ENCODE data around the gene BRWD1.

Gene BRWD1

GRCh38 chr21:39326607-39327307 is 13.3 kb upstream of the BRWD1 start:
- DNase-seq: no peak

GRCh38 chr21:39325458-39325857 is 12.0 kb upstream of the BRWD1 start:
- DNase-seq: no peak

DNA sequence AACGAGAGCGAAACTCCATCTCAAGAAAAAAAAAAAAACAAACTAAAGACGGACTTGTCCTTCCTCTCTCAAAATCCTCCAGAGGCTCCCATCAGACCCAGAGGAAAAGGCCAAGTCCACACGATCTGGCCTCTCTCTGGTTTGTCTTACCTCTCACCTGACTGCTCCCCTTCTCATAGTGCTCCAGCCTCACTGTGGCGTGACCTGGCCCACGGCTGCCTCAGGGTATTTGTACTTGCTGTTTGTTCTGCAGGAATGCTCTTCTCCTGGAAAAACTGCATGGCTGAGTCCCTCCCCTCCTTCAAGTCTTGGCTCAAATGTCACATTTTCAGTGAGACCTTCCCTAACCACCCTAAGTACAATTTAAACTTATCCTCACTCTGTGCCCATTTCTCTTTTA is 8.0 kb upstream of the BRWD1 start:
- DNase-seq: no peak

GRCh38 chr21:39319814-39320332 is 6.4 kb upstream of the BRWD1 start:
- DNase-seq: no peak

DNA sequence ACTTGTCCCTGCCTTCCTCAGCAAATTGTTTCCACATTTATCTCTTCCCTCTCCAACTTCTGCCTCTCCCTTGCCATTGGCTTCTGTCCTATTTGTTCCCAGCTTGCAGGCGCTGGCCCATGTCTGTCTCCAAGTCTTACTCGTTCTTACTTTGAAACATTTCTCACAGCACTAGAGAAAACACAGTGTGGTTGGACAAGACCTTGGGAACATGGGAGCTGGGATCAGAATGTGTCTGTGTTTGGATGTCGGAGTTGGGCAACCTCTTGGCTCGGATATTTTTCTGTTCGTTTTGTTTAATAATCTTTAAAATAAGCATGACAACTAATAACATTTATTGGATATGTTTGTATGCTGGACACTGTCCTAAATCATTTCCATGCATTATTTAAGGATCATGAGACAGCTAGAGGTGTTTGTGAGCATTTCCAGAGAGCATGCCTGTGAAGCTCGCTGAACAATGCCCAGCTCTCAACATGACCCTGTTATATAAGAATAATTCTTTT is 5.9 kb upstream of the BRWD1 start:
- no peak for DNase-seq

DNA sequence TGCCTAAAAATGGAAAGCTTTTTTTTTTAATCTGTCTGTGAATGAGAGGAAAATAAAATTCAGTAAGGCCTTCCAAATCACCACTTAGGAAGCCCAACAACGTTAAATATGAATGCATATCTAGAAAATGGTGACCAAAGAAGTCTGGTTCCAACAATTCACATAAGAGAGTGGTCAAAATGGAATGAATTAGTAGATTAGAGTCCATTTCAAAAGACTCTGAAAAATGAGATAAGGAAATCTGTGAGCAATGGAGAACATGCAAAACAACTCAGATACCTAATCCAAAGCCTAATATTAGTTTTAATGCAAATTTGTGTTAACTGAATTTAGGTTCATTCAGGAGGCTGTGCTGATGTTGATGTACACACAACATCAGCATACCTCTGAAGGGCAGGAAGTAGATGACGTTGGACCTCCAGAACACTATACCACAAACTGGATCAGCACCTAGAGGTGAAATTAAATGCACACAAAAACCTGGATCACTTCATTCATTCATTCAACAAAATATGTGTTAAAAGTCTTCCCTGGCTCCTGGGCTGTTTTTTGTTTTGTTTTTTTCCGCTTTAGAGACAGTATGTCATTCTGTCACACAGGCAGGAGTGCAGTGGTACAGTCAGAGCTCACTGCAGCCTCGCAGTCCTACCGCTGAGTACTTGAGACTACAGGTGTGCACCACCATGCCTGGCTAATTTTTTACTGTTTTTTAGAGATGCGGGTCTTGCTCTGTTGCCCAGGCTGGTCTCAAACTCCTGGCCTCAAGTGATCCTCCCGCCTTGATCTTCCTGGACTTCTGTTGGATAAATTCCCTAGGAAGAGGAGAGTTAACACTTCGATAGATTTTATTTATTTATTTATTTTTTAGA is 4.9 kb upstream of the BRWD1 start:
- no peak for DNase-seq

- no peak for DNase-seq
Observed at GRCh38 chr21:39317134-39318090, 4.0 kb upstream of the BRWD1 start.

- DNase-seq: no peak
Observed at GRCh38 chr21:39316729-39317128, 3.3 kb upstream of the BRWD1 start.

DNA sequence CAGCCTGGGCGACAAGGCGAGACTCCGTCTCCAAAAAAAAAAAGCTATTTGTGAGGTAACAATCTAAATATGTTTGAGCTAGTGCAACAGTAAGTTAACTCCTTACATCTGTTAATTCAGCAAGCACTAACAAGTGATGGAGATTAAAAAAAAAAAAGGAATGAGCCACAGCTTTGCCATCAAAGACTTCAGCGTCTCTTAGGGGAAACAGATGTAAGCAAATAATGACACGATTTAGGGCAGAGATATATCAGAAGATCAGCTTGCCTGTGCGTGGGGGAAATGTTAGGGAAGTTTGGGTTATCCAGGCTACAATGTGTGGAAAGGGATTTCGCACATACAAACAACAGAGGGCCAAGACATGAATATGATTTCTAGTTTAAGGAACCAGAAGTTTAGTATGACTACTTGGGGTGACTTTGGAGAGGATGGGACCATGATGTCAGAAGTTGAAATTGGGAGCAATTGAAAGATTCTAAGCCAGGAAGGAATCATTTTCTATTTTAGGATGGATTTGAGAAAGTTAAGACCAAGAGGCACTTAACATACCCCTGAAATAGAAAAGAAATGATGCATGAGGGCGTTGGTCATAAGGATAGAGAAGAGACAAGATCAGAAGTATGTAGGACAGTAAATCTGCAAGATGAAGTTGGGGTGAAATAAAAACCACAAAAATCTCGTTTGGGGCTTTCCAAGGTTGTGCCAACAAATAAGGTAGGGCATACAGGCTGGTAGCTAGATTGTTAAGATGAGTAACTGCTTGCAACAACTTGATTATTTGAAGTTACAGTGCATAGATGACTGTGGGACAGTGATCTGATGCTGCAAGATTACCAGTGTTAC is 2.4 kb upstream of the BRWD1 start:
- no peak for DNase-seq

DNA sequence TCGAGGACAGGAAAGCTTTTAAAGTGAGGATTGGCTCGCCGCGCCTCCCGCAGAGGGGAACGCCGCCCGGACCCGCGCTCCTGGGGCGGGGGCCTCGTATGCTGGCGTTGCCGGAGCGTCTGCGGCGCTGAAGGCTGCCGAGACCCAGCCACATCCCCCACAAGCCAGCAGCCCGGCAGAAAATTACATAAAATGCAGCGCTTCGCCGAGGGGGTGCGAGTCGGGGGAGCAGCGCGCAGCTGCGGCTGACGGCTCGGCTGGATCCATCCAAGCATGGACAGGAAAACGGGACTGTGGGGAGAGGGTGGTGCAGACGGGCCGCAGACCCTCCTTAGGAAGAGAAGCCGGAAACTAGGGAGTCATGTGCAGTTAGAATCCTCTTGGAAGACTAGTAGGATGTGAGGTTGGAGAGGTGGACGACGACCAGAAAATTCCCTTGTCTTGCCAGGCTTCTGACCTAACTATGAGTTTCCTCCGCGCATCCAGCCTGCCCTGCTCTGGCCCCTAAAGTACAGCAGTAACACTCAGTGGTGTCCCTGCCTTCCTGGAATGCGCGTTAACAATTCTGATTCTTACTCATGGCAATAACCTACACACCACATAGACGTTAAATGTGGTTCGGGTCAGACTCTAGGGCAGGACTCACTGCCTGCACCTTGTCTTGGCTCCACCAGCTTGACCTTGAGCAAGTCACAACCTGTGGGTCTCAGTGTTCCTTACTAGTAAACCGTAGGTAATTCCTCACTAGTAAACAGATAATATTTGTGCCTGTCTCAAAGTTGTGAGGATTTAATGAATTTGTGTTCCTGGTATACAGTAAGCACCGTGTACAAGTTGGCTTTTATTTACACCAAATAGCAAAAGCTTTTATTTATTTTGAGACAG is 953 bp upstream of the BRWD1 start:
- DNase-seq: peak; percentile 20

DNA sequence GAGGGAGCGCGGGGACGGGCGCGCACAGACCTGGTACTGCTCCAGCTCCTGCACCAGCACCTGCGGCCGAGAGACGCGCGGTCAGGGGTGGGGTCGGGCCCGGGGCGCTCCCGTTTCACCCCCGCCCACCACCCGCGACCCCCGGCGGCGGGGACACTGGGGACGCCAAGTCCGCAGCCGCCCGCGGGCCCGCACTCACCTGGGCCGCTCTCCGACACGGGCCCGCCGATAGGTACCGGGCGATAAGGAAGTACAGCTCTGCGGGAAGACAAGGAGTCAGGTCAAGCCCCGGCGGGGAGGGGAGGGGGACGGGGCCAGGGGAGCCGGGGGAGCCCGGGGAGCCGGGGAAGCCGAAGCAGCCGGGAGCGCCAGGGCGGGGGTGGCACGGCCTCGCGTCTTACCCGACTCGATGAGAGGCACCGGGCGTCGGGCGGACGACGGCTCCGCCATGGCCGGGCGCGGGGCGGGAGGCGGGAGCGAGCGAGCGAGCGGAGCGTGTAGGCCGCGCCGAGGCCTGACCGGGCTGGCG is 326 bp downstream of the BRWD1 start:
- DNase-seq: peak; percentile 8

- peak; percentile 61 for DNase-seq
Observed at GRCh38 chr21:39312112-39313041, 1.1 kb downstream of the BRWD1 start.

- DNase-seq: no peak
Observed at GRCh38 chr21:39311164-39311563, 2.3 kb downstream of the BRWD1 start.

GRCh38 chr21:39307466-39307865 is 6.0 kb downstream of the BRWD1 start:
- no peak for DNase-seq

GRCh38 chr21:39300587-39300986 is 12.8 kb downstream of the BRWD1 start:
- DNase-seq: no peak

GRCh38 chr21:39296891-39297290 is 16.5 kb downstream of the BRWD1 start:
- DNase-seq: no peak

- DNase-seq: no peak
Observed at GRCh38 chr21:39288987-39289386, 24.4 kb downstream of the BRWD1 start.

GRCh38 chr21:39282911-39283310 is 30.5 kb downstream of the BRWD1 start:
- no peak for DNase-seq

- no peak for DNase-seq
Observed at GRCh38 chr21:39281853-39282252, 31.6 kb downstream of the BRWD1 start.
